Endodermal cell (in vitro differentiated cells): ENCODE results near the gene SPTA1. TPM values are rescaled to one million over a fixed set of nuclear protein-coding genes. Genes with fewer than 3 reads are reported as not detected.

Experiments used
- DNase-seq: peaks from one replicate; pipeline ENCODE4 v3.0.0-alpha.2; 2017
- H3K27ac ChIP-seq: 2 replicates; pipeline ENCODE4 v1.5.1; 2013; ENCODE audit warnings: mild to moderate bottlenecking, low read depth, low read length, moderate library complexity
- H3K27me3 ChIP-seq: 2 replicates; pipeline ENCODE4 v1.6.1; 2013; ENCODE audit warnings: mild to moderate bottlenecking, low read length, moderate library complexity; ENCODE audit not compliant: insufficient read depth, control insufficient read depth, poor library complexity, severe bottlenecking
- H3K36me3 ChIP-seq: 2 replicates; pipeline ENCODE4 v1.7.0; 2013; ENCODE audit warnings: mild to moderate bottlenecking, low read length, moderate library complexity; ENCODE audit not compliant: control insufficient read depth, insufficient read depth
- H3K4me1 ChIP-seq: one replicate; pipeline ENCODE4 v1.7.0; 2013; ENCODE audit warnings: low read length; ENCODE audit not compliant: control insufficient read depth, insufficient read depth
- H3K4me3 ChIP-seq: 2 replicates; pipeline ENCODE4 v1.5.1; 2013; ENCODE audit warnings: mild to moderate bottlenecking, low read length, moderate library complexity
- H3K9ac ChIP-seq: 2 replicates; pipeline ENCODE4 v1.6.1; 2013; ENCODE audit warnings: mild to moderate bottlenecking, low read length, moderate library complexity; ENCODE audit not compliant: poor library complexity, severe bottlenecking; ENCODE audit errors: extremely low read depth
- H3K9me3 ChIP-seq: 2 replicates; pipeline ENCODE4 v1.6.1; 2013; ENCODE audit warnings: mild to moderate bottlenecking, low read length, moderate library complexity; ENCODE audit not compliant: control insufficient read depth
- H3K27ac Mint-ChIP-seq: 2 replicates; pipeline ENCODE4 v1.8.0; 2020; ENCODE audit warnings: mixed read lengths
- H3K27me3 Mint-ChIP-seq: 2 replicates; pipeline ENCODE4 v1.8.0; 2021; ENCODE audit warnings: mild to moderate bottlenecking, mixed read lengths; ENCODE audit not compliant: insufficient read depth
- H3K36me3 Mint-ChIP-seq: 2 replicates; pipeline ENCODE4 v1.8.0; 2020; ENCODE audit warnings: low read depth, mixed read lengths
- H3K4me1 Mint-ChIP-seq: 2 replicates; pipeline ENCODE4 v1.8.0; 2020; ENCODE audit warnings: mixed read lengths
- H3K4me3 Mint-ChIP-seq: 2 replicates; pipeline ENCODE4 v1.8.0; 2020; ENCODE audit warnings: mild to moderate bottlenecking, moderate library complexity, mixed read lengths
- H3K9me3 Mint-ChIP-seq: 2 replicates; pipeline ENCODE4 v1.8.0; 2020; ENCODE audit warnings: mild to moderate bottlenecking, mixed read lengths
- WGBS, 2 experiments: methylation state at CpG; one replicate each; pipeline versions ENCODE4 v1.1.5 to v1.1.7; 2013; ENCODE audit warnings: missing lambda C conversion rate in 2 of 2, mixed read lengths in 1 of 2; ENCODE audit not compliant: insufficient coverage in 1 of 2, insufficient read length in 1 of 2; 5-methylcytosine and 5-hydroxymethylcytosine counted together
- total RNA-seq, 2 donors: library from RNA; stranded (reverse); fragmentation: NEBNext Ultra II Directional in 1 of 2; extraction: Animal tissue kit (Norgen Biotek cat#: 25700) in 1 of 2; gene quantifications; 2 replicates in 1 of 2; 3 replicates in 1 of 2; pipeline ENCODE4 v1.2.1, GENCODE V29; 2021
- TF ChIP-seq, protein P1 (sequence below): fragments of 200-600 bp; sonication (generic); conservative IDR thresholded peaks from 2 replicates; pipeline ENCODE4 v1.5.0; 2021; ENCODE audit warnings: antibody characterized with exemption, mild to moderate bottlenecking

The SPTA1 gene
- total RNA-seq, 2 donors from 2014 or later: not detected

DNA sequence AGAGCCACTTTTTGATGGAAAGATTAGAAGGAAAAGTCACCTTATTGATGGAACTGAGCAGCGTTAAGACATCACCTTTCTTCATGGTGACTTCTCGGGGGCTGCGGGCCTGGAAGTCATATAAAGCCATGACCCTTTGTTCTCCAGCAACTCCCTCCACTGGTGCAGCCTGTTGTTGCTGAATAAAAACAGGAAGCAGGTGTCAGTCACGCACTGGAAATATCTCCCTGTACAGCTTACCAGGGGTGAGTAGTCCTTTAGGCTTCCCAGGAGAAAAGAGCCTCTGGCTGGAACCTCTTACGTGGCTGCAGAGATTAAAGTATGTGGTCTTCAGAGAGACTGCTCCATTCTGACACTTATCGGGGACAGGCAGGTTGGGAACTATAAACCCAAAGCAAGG lies 31.9 kb downstream of the SPTA1 start:
- Histone ChIP-seq H3K4me3 (no peak overlapping the region), H3K36me3 (no peaks in the 10 kb centered on the region), H3K9me3 (no peaks in the 10 kb centered on the region), H3K9ac (no peak overlapping the region), H3K27me3 (no peaks in the 10 kb centered on the region), H3K4me1 (no peaks in the 10 kb centered on the region), H3K27ac (no peak overlapping the region)
- no peak overlapping the region for H3K4me3 Mint-ChIP-seq
- 87 to 94% methylated on average over 3 to 6 of the region's 6 CpGs for WGBS, 2 experiments
- peak; percentile 45 for DNase-seq
- H3K27me3 Mint-ChIP-seq: no peaks in the 10 kb centered on the region
- no peaks in the 10 kb centered on the region for H3K4me1 Mint-ChIP-seq
- H3K9me3 Mint-ChIP-seq: no peaks in the 10 kb centered on the region
- peak overlapping the region; percentile 7 for H3K27ac Mint-ChIP-seq
- TF ChIP-seq, protein P1, sequence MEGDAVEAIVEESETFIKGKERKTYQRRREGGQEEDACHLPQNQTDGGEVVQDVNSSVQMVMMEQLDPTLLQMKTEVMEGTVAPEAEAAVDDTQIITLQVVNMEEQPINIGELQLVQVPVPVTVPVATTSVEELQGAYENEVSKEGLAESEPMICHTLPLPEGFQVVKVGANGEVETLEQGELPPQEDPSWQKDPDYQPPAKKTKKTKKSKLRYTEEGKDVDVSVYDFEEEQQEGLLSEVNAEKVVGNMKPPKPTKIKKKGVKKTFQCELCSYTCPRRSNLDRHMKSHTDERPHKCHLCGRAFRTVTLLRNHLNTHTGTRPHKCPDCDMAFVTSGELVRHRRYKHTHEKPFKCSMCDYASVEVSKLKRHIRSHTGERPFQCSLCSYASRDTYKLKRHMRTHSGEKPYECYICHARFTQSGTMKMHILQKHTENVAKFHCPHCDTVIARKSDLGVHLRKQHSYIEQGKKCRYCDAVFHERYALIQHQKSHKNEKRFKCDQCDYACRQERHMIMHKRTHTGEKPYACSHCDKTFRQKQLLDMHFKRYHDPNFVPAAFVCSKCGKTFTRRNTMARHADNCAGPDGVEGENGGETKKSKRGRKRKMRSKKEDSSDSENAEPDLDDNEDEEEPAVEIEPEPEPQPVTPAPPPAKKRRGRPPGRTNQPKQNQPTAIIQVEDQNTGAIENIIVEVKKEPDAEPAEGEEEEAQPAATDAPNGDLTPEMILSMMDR: no peak
- no peaks in the 10 kb centered on the region for H3K36me3 Mint-ChIP-seq

DNA sequence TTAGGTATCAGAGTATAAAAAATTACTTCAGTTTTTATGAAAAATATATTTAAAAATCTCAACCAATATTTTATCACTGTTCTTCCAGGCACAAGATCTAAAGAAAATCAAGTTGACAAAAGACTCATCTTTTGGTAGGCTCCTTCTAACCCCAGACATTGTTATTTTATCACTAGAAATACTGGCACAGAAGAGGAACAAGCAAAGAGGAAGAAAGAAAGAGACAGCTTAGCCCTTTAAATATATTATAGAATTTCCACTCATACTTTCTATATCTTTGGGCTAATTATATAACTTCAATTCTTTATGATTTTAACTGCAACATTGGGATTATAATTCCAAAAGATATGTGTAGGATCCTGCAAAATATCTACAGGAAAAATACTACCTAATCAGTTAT lies 32.4 kb downstream of the SPTA1 start:
- no peak for DNase-seq
- no peak overlapping the region for H3K27ac Mint-ChIP-seq
- no peaks in the 10 kb centered on the region for H3K9me3 ChIP-seq
- H3K27me3 ChIP-seq: no peaks in the 10 kb centered on the region
- H3K4me1 ChIP-seq: no peaks in the 10 kb centered on the region
- no peak overlapping the region for H3K4me3 Mint-ChIP-seq
- no peak overlapping the region for H3K9ac ChIP-seq
- H3K27me3 Mint-ChIP-seq: no peaks in the 10 kb centered on the region
- no peaks in the 10 kb centered on the region for H3K36me3 Mint-ChIP-seq
- no peak overlapping the region for H3K27ac ChIP-seq
- no peaks in the 10 kb centered on the region for H3K4me1 Mint-ChIP-seq
- TF ChIP-seq, protein P1: no peak
- no peaks in the 10 kb centered on the region for H3K36me3 ChIP-seq
- no peak overlapping the region for H3K4me3 ChIP-seq
- no peaks in the 10 kb centered on the region for H3K9me3 Mint-ChIP-seq

DNA sequence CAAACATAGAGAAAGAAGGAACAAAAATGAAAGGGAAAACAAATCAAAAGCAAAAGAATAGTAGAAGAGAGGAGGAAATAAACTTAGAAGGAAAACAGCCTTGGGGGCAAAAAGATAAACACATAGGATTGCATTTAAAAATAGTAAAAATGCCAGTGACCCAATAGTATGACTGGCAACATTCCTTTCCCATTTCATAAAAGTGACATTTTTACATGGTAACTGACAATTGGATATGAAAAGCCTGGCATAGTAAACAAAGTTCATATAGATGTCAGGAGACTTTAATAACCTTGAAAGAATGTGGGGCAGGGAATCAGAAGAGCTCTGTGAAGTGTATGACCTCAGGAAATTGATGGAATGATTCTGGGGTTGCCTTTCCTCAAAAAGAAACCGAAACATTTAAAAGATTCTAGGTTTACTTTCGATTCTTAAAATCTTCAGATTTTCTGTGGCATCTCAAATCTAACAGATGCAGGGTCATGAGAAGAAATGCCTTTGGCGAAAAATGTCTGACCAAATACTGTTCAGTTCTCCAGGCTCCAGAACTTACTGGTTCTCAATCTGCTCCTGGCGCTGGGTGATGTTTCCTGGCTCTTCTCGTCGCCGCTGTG lies 33.7 kb downstream of the SPTA1 start:
- Mint-ChIP-seq H3K9me3 (no peaks in the 10 kb centered on the region), H3K4me1 (no peaks in the 10 kb centered on the region), H3K27ac (no peak overlapping the region), H3K27me3 (no peaks in the 10 kb centered on the region), H3K4me3 (no peak overlapping the region), H3K36me3 (no peaks in the 10 kb centered on the region)
- TF ChIP-seq, protein P1: no peak
- Histone ChIP-seq H3K4me3 (no peak overlapping the region), H3K27ac (no peak overlapping the region), H3K4me1 (no peaks in the 10 kb centered on the region), H3K9me3 (no peaks in the 10 kb centered on the region), H3K36me3 (no peaks in the 10 kb centered on the region), H3K9ac (no peak overlapping the region), H3K27me3 (no peaks in the 10 kb centered on the region)
- 93 to 98% methylated on average over 7 of the region's 7 CpGs for WGBS, 2 experiments
- no peak for DNase-seq
